ENCODE results near the gene PLCD3.
A peak's percentile ranks its signal among the peaks of the same experiment; 100 is the strongest.

Gene PLCD3

DNA sequence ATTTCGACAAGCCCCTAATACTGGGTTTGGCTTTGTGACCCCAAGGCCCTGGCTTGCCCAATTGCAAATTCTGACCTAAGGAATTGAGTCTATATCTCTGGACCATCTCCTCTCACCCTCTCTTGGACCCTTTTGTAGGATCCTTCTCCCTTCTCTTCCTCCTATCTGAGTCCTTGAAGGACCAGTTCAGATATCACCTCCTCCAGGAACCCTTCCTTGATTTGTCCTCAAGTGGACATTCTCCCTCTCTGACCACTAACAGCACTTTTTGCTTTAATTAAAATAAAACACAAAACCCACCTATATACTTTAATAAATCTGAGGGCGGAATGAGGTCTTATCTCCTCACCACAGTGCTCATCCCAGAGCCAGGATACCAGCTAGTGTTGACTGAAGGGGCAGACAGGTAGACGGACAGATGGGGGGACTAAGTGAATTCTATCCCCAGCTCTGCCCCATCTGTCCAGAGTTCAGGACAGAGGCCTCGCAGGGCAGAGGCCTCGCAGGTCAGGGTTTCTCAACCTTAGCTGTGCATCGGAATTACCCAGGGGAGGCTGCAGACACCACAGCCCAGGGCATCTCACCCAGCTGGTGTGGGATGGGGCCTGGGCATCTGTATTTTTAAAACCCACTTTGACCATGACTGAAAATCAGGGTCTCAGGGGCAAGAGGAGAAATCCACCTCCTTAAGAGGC, 9.1 kb downstream of the PLCD3 start:
- DNase-seq (ENCODE audit: low spot score) = no peak
- peaks cover 45% of the 10 kb centered on the region for H3K4me1 ChIP-seq (ENCODE audit: insufficient read depth, poor library complexity, severe bottlenecking)
- H3K27ac ChIP-seq (ENCODE audit: poor library complexity, severe bottlenecking) = peak overlapping the region; percentile 95
- H3K36me3 ChIP-seq (ENCODE audit: low read depth) = peaks cover 21% of the 10 kb centered on the region
- ATAC-seq (ENCODE audit: low read depth) = no peak
- H3K9me3 ChIP-seq (ENCODE audit: severe bottlenecking) = no peaks in the 10 kb centered on the region
- TF ChIP-seq, protein P1, sequence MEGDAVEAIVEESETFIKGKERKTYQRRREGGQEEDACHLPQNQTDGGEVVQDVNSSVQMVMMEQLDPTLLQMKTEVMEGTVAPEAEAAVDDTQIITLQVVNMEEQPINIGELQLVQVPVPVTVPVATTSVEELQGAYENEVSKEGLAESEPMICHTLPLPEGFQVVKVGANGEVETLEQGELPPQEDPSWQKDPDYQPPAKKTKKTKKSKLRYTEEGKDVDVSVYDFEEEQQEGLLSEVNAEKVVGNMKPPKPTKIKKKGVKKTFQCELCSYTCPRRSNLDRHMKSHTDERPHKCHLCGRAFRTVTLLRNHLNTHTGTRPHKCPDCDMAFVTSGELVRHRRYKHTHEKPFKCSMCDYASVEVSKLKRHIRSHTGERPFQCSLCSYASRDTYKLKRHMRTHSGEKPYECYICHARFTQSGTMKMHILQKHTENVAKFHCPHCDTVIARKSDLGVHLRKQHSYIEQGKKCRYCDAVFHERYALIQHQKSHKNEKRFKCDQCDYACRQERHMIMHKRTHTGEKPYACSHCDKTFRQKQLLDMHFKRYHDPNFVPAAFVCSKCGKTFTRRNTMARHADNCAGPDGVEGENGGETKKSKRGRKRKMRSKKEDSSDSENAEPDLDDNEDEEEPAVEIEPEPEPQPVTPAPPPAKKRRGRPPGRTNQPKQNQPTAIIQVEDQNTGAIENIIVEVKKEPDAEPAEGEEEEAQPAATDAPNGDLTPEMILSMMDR (IDR thresholded peaks at IDR 0.05; ENCODE audit: poor library complexity, severe bottlenecking) = no peak
- no peaks in the 10 kb centered on the region for H3K27me3 ChIP-seq (ENCODE audit: insufficient read depth, poor library complexity, severe bottlenecking)
- H3K4me3 ChIP-seq (ENCODE audit: severe bottlenecking) = no peak overlapping the region

DNA sequence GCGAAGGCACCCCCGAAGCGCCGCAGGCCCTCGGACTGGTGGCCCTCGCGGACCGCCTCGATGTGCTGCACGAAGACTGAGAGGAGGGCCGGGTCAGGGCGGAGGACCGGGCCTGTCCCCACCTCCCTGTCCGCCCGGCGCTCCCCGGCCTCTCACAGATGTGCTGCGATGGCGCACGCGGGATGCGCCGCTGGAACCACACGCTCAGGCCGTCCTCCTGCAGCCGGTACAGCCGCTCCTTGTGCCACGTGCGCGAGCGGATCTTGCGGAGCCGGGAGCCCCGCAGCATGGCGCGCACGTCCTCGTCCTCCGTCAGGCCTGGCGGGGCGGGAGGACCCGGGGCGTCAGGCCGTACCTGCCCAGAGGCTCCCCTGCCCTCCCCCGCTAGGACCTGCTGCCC, 11.3 kb downstream of the PLCD3 start:
- H3K4me3 ChIP-seq (ENCODE audit: severe bottlenecking) = no peak overlapping the region
- H3K36me3 ChIP-seq (ENCODE audit: low read depth) = peaks cover 34% of the 10 kb centered on the region
- H3K9me3 ChIP-seq (ENCODE audit: severe bottlenecking) = no peaks in the 10 kb centered on the region
- ATAC-seq (ENCODE audit: low read depth) (no peak), DNase-seq (ENCODE audit: low spot score) (no peak)
- TF ChIP-seq, protein P1 (IDR thresholded peaks at IDR 0.05; ENCODE audit: poor library complexity, severe bottlenecking) = no peak
- no peak overlapping the region for H3K27ac ChIP-seq (ENCODE audit: poor library complexity, severe bottlenecking)
- no peaks in the 10 kb centered on the region for H3K27me3 ChIP-seq (ENCODE audit: insufficient read depth, poor library complexity, severe bottlenecking)
- H3K4me1 ChIP-seq (ENCODE audit: insufficient read depth, poor library complexity, severe bottlenecking) = peaks cover 29% of the 10 kb centered on the region

DNA sequence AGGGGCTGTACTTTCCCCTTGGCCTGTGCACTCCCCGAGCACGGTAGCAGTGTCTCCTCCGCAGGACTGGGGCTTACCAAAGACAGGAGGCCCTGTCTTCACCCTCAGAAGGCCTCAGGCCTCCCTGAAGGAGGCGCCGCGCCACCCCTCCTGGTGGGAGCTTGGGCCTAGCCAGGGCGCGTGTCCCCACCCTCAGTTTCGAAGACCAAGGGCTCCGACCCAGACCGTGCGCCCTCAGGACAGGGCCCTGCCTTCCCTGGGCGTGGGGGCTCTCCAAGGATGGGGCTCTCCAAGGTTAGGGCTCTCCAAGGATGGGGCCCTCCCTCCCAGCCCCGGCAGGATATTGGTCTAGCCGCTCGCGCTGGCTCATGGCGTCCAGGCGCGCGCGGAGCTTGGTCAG, 11.8 kb downstream of the PLCD3 start:
- ATAC-seq (ENCODE audit: low read depth) (no peak), DNase-seq (ENCODE audit: low spot score) (no peak)
- H3K27me3 ChIP-seq (ENCODE audit: insufficient read depth, poor library complexity, severe bottlenecking) = no peaks in the 10 kb centered on the region
- TF ChIP-seq, protein P1 (IDR thresholded peaks at IDR 0.05; ENCODE audit: poor library complexity, severe bottlenecking) = no peak
- no peak overlapping the region for H3K27ac ChIP-seq (ENCODE audit: poor library complexity, severe bottlenecking)
- H3K36me3 ChIP-seq (ENCODE audit: low read depth) = peaks cover 33% of the 10 kb centered on the region
- H3K4me3 ChIP-seq (ENCODE audit: severe bottlenecking) = no peak overlapping the region
- peaks cover 29% of the 10 kb centered on the region for H3K4me1 ChIP-seq (ENCODE audit: insufficient read depth, poor library complexity, severe bottlenecking)
- no peaks in the 10 kb centered on the region for H3K9me3 ChIP-seq (ENCODE audit: severe bottlenecking)

DNA sequence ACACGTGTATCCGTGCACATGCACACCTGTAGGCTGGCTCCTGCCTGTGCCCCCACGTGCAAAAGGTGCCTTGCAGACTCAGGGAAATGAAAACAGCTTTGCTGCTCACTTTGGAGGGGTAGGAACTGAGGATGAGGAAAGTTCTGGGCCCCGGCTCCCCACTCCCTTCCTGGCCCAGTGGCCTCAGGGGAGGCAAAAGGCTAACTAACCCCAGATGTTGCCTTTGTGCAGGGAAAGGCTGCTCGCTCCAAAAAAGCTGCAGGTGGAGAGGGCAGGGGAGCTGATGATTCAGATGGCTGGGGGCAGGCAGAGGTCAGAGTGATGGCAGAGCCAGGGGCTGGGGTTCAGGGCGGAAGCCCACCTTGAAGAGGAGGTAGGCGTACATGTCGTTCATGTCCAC, 12.4 kb downstream of the PLCD3 start:
- no peaks in the 10 kb centered on the region for H3K9me3 ChIP-seq (ENCODE audit: severe bottlenecking)
- TF ChIP-seq, protein P1 (IDR thresholded peaks at IDR 0.05; ENCODE audit: poor library complexity, severe bottlenecking) = no peak
- peaks cover 29% of the 10 kb centered on the region for H3K36me3 ChIP-seq (ENCODE audit: low read depth)
- DNase-seq (ENCODE audit: low spot score) (no peak), ATAC-seq (ENCODE audit: low read depth) (no peak)
- no peak overlapping the region for H3K4me3 ChIP-seq (ENCODE audit: severe bottlenecking)
- H3K27ac ChIP-seq (ENCODE audit: poor library complexity, severe bottlenecking) = no peak overlapping the region
- H3K4me1 ChIP-seq (ENCODE audit: insufficient read depth, poor library complexity, severe bottlenecking) = peaks cover 28% of the 10 kb centered on the region
- no peaks in the 10 kb centered on the region for H3K27me3 ChIP-seq (ENCODE audit: insufficient read depth, poor library complexity, severe bottlenecking)

DNA sequence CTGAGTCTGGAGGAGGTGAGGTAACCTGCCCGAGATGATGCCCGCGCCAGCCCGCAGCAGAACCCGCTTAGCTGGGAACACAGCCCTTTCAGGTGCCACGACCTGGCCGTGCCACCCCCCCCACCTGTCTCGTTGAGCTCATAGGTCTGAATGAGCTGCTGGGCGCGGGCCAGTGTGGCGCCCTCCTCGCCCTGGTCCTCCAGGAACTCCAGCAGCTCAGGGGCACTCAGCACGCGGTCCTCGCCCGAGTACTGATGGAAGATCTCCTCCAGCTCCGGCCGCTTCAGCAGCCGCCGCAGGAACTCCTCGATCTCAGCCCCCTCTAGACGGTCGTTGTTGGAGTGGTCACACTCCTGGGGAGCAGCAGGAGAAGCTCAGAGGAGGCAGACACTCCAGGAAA, 13.6 kb downstream of the PLCD3 start:
- no peaks in the 10 kb centered on the region for H3K9me3 ChIP-seq (ENCODE audit: severe bottlenecking)
- no peak for ATAC-seq (ENCODE audit: low read depth)

More for the DNA sequence above, 13.6 kb downstream of the PLCD3 start:
- TF ChIP-seq, protein P1 (IDR thresholded peaks at IDR 0.05; ENCODE audit: poor library complexity, severe bottlenecking) = no peak
- Histone ChIP-seq H3K36me3 (ENCODE audit: low read depth) (peaks cover 36% of the 10 kb centered on the region), H3K4me3 (ENCODE audit: severe bottlenecking) (no peak overlapping the region), H3K4me1 (ENCODE audit: insufficient read depth, poor library complexity, severe bottlenecking) (peaks cover 15% of the 10 kb centered on the region), H3K27me3 (ENCODE audit: insufficient read depth, poor library complexity, severe bottlenecking) (no peaks in the 10 kb centered on the region), H3K27ac (ENCODE audit: poor library complexity, severe bottlenecking) (no peak overlapping the region)
- no peak for DNase-seq (ENCODE audit: low spot score)

All from RWPE2 (cell line).